Measurements from ENCODE around the gene DRAXIN.

Gene DRAXIN

GRCh38 chr1:11730429-11730891 is 39.0 kb downstream of the DRAXIN start:
- H3K79me2 ChIP-seq (ENCODE audit: insufficient read depth, low read length) = no peaks in the 10 kb centered on the region
- H4K20me1 ChIP-seq (ENCODE audit: insufficient read depth, low read length) = peaks cover 2% of the 10 kb centered on the region
- peak overlapping the region; percentile 24; the same call in 1 of the 2 replicates for H3K27ac ChIP-seq (ENCODE audit: low read length)
- H3K9ac ChIP-seq (ENCODE audit: low read depth, low read length) = no peak overlapping the region
- peak; percentile 61 for DNase-seq
- H3K36me3 ChIP-seq (ENCODE audit: insufficient read depth, low read length) = no peaks in the 10 kb centered on the region
- H3K4me1 ChIP-seq (ENCODE audit: insufficient read depth, low read length) = peaks cover 33% of the 10 kb centered on the region
- TF ChIP-seq EZH2 (IDR thresholded peaks at IDR 0.05; ENCODE audit: borderline replicate concordance, low read depth, low read length, severe bottlenecking) = no peak
- no peak for TF ChIP-seq CTCF (IDR thresholded peaks at IDR 0.05; ENCODE audit: borderline replicate concordance, extremely low read depth, low read length, poor library complexity, severe bottlenecking)
- no peak overlapping the region for H3K4me3 ChIP-seq (ENCODE audit: low read depth in 1 of 2, low read length in 2 of 2)
- H3K4me2 ChIP-seq (ENCODE audit: insufficient read depth, low read length) = peak overlapping the region; percentile 22; the same call in 1 of the 2 replicates
- no peak overlapping the region for H2AFZ ChIP-seq (ENCODE audit: low read depth, low read length)
- H3K27me3 ChIP-seq (ENCODE audit: insufficient read depth, low read length, poor library complexity) = peaks cover under 1% of the 10 kb centered on the region
- peak; percentile 75 for ATAC-seq (ENCODE audit: insufficient read depth, low read depth)
- H3K9me3 ChIP-seq (ENCODE audit: insufficient read depth, low read length, severe bottlenecking) = no peaks in the 10 kb centered on the region

GRCh38 chr1:11731691-11732283 is 40.3 kb downstream of the DRAXIN start:
- H3K79me2 ChIP-seq (ENCODE audit: insufficient read depth, low read length) = no peaks in the 10 kb centered on the region
- H4K20me1 ChIP-seq (ENCODE audit: insufficient read depth, low read length) = peaks cover 2% of the 10 kb centered on the region
- peak overlapping the region; percentile 55 for H3K27ac ChIP-seq (ENCODE audit: low read length)
- peaks cover 13% of the 10 kb centered on the region for H3K27me3 ChIP-seq (ENCODE audit: insufficient read depth, low read length, poor library complexity)
- H2AFZ ChIP-seq (ENCODE audit: low read depth, low read length) = peak overlapping the region; percentile 50
- ATAC-seq (ENCODE audit: insufficient read depth, low read depth) (peak; percentile 90), DNase-seq (peak; percentile 87)
- no peaks in the 10 kb centered on the region for H3K9me3 ChIP-seq (ENCODE audit: insufficient read depth, low read length, severe bottlenecking)
- no peak for TF ChIP-seq CTCF (IDR thresholded peaks at IDR 0.05; ENCODE audit: borderline replicate concordance, extremely low read depth, low read length, poor library complexity, severe bottlenecking)
- no peak for TF ChIP-seq EZH2 (IDR thresholded peaks at IDR 0.05; ENCODE audit: borderline replicate concordance, low read depth, low read length, severe bottlenecking)
- H3K4me1 ChIP-seq (ENCODE audit: insufficient read depth, low read length) = peaks cover 47% of the 10 kb centered on the region
- peak overlapping the region in 1 of 2 experiments; percentile 58; a peak in 3 of 4 replicates for H3K4me3 ChIP-seq (ENCODE audit: low read depth in 1 of 2, low read length in 2 of 2)
- peak overlapping the region; percentile 79 for H3K4me2 ChIP-seq (ENCODE audit: insufficient read depth, low read length)
- H3K36me3 ChIP-seq (ENCODE audit: insufficient read depth, low read length) = no peaks in the 10 kb centered on the region
- peak overlapping the region; percentile 38; the same call in 1 of the 2 replicates for H3K9ac ChIP-seq (ENCODE audit: low read depth, low read length)

GRCh38 chr1:11733306-11733705 is 41.8 kb downstream of the DRAXIN start:
- no peaks in the 10 kb centered on the region for H3K9me3 ChIP-seq (ENCODE audit: insufficient read depth, low read length, severe bottlenecking)
- peaks cover 2% of the 10 kb centered on the region for H4K20me1 ChIP-seq (ENCODE audit: insufficient read depth, low read length)
- H3K9ac ChIP-seq (ENCODE audit: low read depth, low read length) = no peak overlapping the region
- H3K79me2 ChIP-seq (ENCODE audit: insufficient read depth, low read length) = no peaks in the 10 kb centered on the region
- no peak overlapping the region for H3K4me3 ChIP-seq (ENCODE audit: low read depth in 1 of 2, low read length in 2 of 2)
- DNase-seq (no peak), ATAC-seq (ENCODE audit: insufficient read depth, low read depth) (no peak)
- TF ChIP-seq CTCF (IDR thresholded peaks at IDR 0.05; ENCODE audit: borderline replicate concordance, extremely low read depth, low read length, poor library complexity, severe bottlenecking) (no peak), EZH2 (IDR thresholded peaks at IDR 0.05; ENCODE audit: borderline replicate concordance, low read depth, low read length, severe bottlenecking) (no peak)
- H3K4me1 ChIP-seq (ENCODE audit: insufficient read depth, low read length) = peaks cover 56% of the 10 kb centered on the region
- H2AFZ ChIP-seq (ENCODE audit: low read depth, low read length) = no peak overlapping the region
- H3K27ac ChIP-seq (ENCODE audit: low read length) = no peak overlapping the region
- peaks cover 28% of the 10 kb centered on the region for H3K27me3 ChIP-seq (ENCODE audit: insufficient read depth, low read length, poor library complexity)
- H3K36me3 ChIP-seq (ENCODE audit: insufficient read depth, low read length) = no peaks in the 10 kb centered on the region
- no peak overlapping the region for H3K4me2 ChIP-seq (ENCODE audit: insufficient read depth, low read length)
